Measurements from ENCODE around the gene TMEM50B.

DNA sequence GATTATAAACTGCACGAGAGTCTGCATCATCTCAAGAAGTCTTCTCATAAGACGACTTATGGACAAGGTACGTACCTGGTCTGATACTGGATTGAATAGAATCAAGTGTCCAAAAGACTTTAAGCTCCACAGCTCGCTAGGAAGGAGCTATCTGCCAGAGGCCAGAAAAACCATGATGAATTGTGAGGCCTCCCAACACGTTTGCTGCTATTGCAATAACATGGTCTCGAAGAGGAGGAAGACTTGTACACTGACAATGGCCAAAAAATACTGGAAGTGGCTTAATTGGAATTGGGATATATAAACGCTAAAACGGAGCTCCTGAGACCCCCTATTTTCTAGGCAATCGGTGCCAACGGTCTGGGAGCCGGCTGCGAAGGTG is 11.2 kb upstream of the TMEM50B start:
- TF ChIP-seq, protein P1, sequence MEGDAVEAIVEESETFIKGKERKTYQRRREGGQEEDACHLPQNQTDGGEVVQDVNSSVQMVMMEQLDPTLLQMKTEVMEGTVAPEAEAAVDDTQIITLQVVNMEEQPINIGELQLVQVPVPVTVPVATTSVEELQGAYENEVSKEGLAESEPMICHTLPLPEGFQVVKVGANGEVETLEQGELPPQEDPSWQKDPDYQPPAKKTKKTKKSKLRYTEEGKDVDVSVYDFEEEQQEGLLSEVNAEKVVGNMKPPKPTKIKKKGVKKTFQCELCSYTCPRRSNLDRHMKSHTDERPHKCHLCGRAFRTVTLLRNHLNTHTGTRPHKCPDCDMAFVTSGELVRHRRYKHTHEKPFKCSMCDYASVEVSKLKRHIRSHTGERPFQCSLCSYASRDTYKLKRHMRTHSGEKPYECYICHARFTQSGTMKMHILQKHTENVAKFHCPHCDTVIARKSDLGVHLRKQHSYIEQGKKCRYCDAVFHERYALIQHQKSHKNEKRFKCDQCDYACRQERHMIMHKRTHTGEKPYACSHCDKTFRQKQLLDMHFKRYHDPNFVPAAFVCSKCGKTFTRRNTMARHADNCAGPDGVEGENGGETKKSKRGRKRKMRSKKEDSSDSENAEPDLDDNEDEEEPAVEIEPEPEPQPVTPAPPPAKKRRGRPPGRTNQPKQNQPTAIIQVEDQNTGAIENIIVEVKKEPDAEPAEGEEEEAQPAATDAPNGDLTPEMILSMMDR (IDR thresholded peaks at IDR 0.05; ENCODE audit: poor library complexity), result no peak
- no peak for TF ChIP-seq EZH2phosphoT487 (IDR thresholded peaks at IDR 0.05; ENCODE audit: low read depth, severe bottlenecking, unreplicated experiment)

All from hepatocyte (in vitro differentiated cells).